Neural cell (in vitro differentiated cells): ENCODE measurements around the gene KRTAP15-1.

ENCODE experiments used
- CTCF ChIP-seq: fragments of 450-650 bp; IDR thresholded peaks from 2 replicates; pipeline ENCODE4 v1.5.1; 2014; ENCODE audit warnings: antibody characterized with exemption, mild to moderate bottlenecking, moderate library complexity; ENCODE audit not compliant: poor library complexity, severe bottlenecking
- EZH2 ChIP-seq: fragments of 200-600, 300-800 bp; shearing (Covaris generic), sonication (generic); IDR thresholded peaks from 2 replicates; pipeline ENCODE4 v1.6.1; 2014; ENCODE audit warnings: antibody characterized with exemption, low read length, borderline replicate concordance, mild to moderate bottlenecking; ENCODE audit not compliant: insufficient read depth, poor library complexity, severe bottlenecking
- MXI1 ChIP-seq: fragments of 450-650 bp; conservative IDR thresholded peaks from 2 replicates; pipeline ENCODE4 v1.6.1; 2014; ENCODE audit warnings: antibody characterized with exemption, mild to moderate bottlenecking; ENCODE audit not compliant: poor library complexity, severe bottlenecking

GRCh38 chr21:30487336-30487735, 47.3 kb downstream of the KRTAP15-1 start, which contains the start of gene KRTAP19-2:
- TF ChIP-seq MXI1 (no peak), CTCF (no peak), EZH2 (no peak)
